GM21825 (cell line): ENCODE measurements around the gene BORCS6.
A peak's percentile ranks its signal among the peaks of the same experiment; 100 is the strongest.

ENCODE experiments used
- ATAC-seq: cut with Tn5 transposase; IDR thresholded peaks from one replicate; pipeline ENCODE4 v1.9.1; 2021; ENCODE audit warnings: mild to moderate bottlenecking, moderate library complexity; ENCODE audit not compliant: unreplicated experiment

The BORCS6 gene

DNA sequence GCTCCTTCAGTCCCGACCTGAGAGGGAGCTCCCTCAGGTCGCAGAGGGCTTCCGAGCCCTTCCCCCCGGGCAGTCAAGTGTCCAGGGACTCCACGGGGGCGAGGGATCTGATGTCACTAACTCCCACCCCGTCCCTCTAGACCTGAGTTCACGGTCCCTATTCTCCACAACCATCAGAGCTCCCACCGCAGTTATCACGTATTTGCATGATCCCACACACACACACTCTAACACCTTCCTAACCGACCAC lies 34.1 kb downstream of the BORCS6 start:
- no peak for ATAC-seq

DNA sequence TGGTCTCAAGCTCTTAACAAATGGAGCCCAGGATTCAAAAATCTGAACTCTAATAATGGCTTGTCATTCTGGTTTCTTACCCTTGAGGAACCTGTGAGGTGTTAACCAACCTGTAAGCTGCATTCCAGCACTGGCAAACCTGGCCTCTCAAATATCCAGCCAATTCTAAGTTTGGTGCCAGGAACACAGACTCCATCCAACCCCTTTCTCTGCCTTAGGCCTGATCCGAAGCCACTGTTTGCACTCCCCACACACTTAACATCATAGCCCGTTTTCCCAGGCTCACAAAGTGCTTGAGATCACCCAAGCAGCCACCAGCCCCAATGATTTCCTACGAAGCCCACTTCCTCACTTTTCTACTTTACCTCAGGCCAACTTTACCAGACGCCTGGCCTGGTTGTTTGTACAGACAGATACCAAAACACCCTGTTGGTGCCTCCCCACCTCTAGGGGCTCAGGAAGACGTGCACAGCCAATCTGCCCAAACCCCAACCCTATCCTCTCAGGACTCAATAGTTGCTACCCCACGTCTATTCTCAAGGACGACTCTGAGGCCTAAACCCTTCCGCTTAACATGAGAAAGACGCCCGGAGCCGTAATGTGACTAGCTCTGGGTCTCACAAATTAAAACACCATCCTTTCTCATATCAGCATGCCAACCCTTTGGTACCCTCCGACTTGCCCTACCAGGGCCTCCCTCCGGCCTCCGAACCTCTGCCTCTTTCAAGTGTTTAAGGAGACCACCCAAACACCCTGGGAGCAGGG lies 34.6 kb downstream of the BORCS6 start:
- ATAC-seq, result no peak

DNA sequence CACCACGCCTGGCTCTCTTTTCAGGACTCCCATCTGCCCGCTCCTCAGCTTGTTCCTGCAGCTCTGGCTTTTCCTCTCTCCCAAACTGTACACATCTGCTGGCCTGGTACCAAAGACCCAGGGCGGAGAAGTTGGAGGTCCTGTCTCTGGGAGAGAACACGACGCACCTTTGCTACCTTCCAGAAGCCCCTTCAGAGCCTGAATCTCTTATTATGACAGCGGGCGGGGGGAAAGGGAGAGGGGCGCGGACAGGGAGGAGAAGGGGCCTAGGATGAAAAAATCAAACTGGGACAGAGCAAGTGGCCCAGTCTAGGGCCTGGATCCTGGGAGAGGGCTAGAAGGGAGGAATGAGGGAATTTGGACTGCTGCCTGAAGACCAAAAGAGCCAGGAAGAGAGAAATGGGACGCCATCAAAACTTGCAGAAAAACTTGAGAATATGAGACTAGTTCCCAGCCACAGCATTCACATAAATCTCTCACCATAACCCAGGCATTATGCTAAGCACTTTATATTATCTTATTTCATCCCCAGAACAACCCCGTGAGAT lies 35.3 kb downstream of the BORCS6 start:
- no peak for ATAC-seq

DNA sequence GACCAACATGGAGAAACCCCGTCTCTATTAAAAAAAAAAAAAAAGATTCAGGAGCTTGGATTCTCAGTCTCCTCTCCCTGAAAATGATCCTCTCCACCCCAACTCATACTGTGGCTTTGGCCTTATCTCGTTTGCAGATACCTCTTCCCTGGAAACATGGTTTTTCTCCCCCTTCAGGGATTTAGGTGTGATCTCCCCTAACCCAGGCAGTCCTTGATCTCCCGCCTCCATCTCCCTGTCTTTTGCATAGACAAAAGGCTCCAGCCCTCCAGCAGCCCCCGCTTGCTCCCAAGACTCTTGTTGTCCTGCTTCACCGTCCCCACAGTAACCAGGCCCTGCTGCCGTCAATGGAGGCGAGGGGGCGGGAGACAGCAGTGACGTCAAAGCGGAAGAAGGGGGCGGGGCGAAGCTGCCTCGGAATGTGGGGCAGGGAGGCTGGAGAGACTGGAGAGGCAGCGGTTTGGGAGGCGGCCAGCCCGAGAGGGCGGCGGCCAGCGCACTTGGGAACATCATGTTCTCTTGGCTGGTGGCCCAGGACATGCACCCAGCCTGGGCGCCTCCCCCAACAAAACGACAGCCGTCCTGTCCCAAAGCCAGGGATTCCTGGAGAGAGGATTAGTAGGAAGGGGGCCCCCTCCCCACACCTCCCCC lies 35.9 kb downstream of the BORCS6 start:
- no peak for ATAC-seq

GRCh38 chr17:8153525-8153956 lies 36.4 kb downstream of the BORCS6 start:
- ATAC-seq, result no peak

- ATAC-seq, result no peak
Measured at GRCh38 chr17:8153031-8153451, 36.9 kb downstream of the BORCS6 start.

- no peak for ATAC-seq
Measured at GRCh38 chr17:8152112-8152775, 37.7 kb downstream of the BORCS6 start, which contains the start of gene PER1. TSS of gene PER1 (minus strand) at chr17:8152404. CDS start at chr17:8150706, 1,698 bp downstream.

- no peak for ATAC-seq
Measured at GRCh38 chr17:8151641-8152111, 38.3 kb downstream of the BORCS6 start.

DNA sequence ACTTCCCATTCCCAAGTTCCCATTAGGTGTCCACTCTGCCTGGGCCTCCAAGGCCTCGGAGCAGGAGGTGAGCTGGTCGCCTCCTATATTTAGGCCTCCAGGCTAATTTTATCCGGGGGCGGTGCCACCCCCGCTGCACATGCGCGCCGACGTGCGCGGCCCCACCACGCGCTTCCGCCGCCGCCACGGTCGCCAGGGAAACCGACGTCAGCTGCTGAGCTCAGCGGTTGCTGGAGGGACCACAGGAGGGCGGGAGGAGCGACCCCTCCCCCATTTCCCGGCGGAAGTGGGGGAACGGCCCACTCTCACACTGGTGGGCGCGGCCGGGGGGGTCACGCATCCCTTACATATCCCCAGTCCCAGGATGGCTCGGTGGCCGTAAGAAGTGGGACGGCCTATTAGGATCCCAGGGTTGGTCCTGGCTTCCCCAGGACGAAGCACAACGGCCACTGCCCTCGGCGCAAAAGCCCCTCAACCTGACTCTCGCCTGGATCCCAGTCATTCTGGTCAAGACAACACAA lies 38.8 kb downstream of the BORCS6 start:
- peak; percentile 42 for ATAC-seq

DNA sequence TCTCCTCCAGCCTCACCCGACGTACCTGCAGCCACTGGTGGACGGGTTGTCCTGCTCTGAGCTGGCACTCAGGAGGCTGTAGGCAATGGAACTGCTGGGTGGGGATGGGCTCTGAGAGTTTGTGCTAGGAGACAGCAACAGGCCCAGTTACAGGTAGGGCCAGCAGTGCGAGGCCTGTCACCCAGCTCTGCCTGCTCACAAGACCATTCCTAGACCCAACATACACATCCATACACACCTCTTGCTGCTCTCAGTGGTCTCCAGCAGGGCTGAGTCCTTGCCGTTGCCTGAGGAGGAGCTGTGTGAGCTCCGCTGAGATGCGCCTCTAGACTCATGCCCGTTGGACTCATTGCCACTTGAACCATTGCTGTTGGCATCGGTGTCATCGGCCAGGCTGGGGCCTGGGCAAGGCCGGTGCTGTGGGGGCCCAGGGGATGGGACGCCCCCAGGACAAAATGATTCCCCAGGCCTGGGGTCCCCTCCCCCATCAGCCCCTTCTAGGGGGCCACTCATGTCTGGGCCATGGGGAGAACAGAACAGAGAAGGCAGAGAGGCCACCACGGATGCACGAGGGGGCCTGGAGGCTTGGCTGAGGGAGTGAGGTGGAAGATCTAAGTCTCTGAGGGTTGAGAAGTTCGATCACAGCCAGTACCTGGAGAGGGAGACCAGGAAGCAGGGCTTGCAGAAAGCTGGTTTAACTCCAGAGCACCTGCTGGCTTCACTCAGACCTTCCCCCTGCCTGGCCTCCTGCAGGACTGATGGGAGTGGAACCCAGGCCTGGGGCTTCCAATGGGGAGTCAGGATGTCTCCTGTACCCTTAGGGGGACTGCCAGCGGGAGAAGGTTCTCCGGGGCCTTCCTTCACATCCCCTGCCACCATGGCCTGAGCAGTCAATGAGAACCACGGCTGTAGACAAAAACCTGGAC lies 39.5 kb downstream of the BORCS6 start:
- ATAC-seq, result no peak

GRCh38 chr17:8149419-8150193 lies 40.4 kb downstream of the BORCS6 start:
- ATAC-seq, result no peak

GRCh38 chr17:8148560-8148959 lies 41.4 kb downstream of the BORCS6 start:
- no peak for ATAC-seq

- no peak for ATAC-seq
Measured at GRCh38 chr17:8147805-8148404, 42.1 kb downstream of the BORCS6 start.

DNA sequence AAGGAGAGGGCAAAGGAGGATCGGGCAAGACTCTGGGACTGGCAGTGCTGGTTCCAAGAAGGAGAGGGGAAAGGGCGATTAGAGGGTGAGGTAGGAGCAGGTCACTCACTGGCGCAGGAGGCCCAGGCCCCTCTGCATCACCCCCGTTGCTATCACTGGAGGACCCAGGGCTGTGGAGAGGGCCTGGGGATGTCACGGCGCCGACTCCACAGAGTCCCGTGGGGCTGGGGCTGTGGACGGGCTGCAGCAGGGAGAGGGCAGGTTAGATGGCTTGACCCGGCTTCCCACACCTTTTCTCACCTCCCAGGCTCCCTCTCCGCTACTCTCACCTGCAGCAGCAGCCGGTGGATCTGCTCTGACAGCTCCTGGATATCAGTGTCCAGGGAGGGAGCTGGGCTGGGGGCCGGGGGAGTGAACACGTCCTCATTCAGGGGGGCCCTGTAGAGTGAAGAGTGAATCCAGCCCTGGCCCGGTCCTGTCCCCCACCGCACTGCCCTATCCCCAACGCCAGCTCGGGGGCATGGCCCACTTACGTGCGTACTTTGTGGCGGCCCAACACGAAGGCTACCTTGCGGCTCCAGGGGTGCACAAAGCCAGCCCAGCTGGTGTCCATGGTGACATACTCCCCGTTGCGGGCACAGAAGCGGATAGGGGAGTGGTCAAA lies 42.7 kb downstream of the BORCS6 start:
- ATAC-seq, result no peak

- ATAC-seq, result no peak
Measured at GRCh38 chr17:8146381-8147140, 43.4 kb downstream of the BORCS6 start.

- no peak for ATAC-seq
Measured at GRCh38 chr17:8145811-8146210, 44.2 kb downstream of the BORCS6 start.

- no peak for ATAC-seq
Measured at GRCh38 chr17:8144401-8145231, 45.4 kb downstream of the BORCS6 start.
